ENCODE results near the gene C1QTNF4. TPM values are rescaled to one million over a fixed set of nuclear protein-coding genes. Genes with fewer than 3 reads are reported as not detected.
"Not testable (repeated sequence)": the region's sequence is repeated elsewhere in the genome, so short reads cannot be mapped to it uniquely, and the experiment has no call there.

The C1QTNF4 gene
- polyA plus RNA-seq, 3 donors = 0.84 TPM; not detected in 2

DNA sequence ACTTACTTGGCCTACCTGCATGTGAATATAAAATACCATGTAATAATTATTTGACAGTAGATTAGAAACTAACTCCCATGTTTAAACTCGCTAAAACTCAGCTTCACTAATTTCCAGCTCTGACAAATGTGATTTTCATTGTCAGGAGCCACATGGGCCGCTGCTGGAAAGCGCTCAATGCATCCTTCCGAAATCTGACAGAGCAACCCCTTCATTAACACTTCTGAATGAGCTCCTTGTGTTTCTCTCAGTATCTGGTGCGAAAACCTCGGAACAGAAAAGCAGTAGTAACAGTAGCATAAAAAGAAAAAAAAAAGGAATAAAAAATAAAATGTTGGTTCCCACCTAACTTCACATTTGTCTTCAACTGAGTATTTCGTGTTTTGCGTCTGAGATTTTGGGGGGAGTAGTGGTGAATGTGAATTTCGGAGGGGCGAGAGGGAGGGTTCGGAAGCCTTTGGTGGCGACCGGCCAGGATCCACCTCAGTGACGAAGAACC is 47.4 kb upstream of the C1QTNF4 start:
- H3K4me1 Mint-ChIP-seq = peaks cover 16% of the 10 kb centered on the region
- peaks cover 19 to 28% of the 10 kb centered on the region in 2 donors for H3K36me3 ChIP-seq (replicated peaks in 1 of 2; ENCODE audit: control insufficient read depth in 1 of 2, insufficient read depth in 2 of 2, low read length in 2 of 2)
- no peaks in the 10 kb centered on the region for H3K9me3 ChIP-seq (replicated peaks in 1 of 2; ENCODE audit: control insufficient read depth in 1 of 2, insufficient read depth in 1 of 2, low read length in 2 of 2)
- peaks cover 26 to 29% of the 10 kb centered on the region in 2 donors for H3K36me3 Mint-ChIP-seq
- intact Hi-C loops (cut with micrococcal nuclease) = loop anchor here (2.0 to 5.0 kb wide), 2 partner anchors 125 to 126 kb away; partner anchors contain the start of gene FNBP4 (in 2 of the 2)
- 0% methylated on average over 7 of the region's 14 CpGs for WGBS (ENCODE audit: insufficient coverage)
- peaks cover 14 to 22% of the 10 kb centered on the region in 2 donors for H3K4me1 ChIP-seq (ENCODE audit: control insufficient read depth in 1 of 2, insufficient read depth in 2 of 2, low read length in 2 of 2)
- peaks cover 0 to 3% (median 1%) of the 10 kb centered on the region in 3 donors for H3K27me3 Mint-ChIP-seq (ENCODE audit: low read depth in 3 of 3)
- peak overlapping the region; percentile 88 for H3K4me2 ChIP-seq (replicated peaks; ENCODE audit: extremely low read depth, low read length, poor library complexity, severe bottlenecking)
- peak overlapping the region; percentile 93 to 98 (median 97) for H3K27ac Mint-ChIP-seq
- peak overlapping the region; percentile 81 to 97 for H3K27ac ChIP-seq (ENCODE audit: low read depth in 1 of 2, low read length in 2 of 2)
- H3K4me3 ChIP-seq (replicated peaks in 1 of 3; ENCODE audit: low read depth in 2 of 3, low read length in 3 of 3) = peak overlapping the region; percentile 55 to 94 (median 78)
- no peaks in the 10 kb centered on the region for H3K27me3 ChIP-seq (ENCODE audit: control insufficient read depth in 2 of 2, insufficient read depth in 2 of 2, low read length in 2 of 2)
- H4K20me1 ChIP-seq (ENCODE audit: insufficient read depth, low read length) = no peaks in the 10 kb centered on the region
- H2AFZ ChIP-seq (ENCODE audit: insufficient read depth, low read depth, low read length, poor library complexity, severe bottlenecking) = peak overlapping the region; percentile 99
- no peaks in the 10 kb centered on the region for H3K9me3 Mint-ChIP-seq
- peak overlapping the region; percentile 81 to 97 for H3K4me3 Mint-ChIP-seq
- H3K9ac ChIP-seq (ENCODE audit: insufficient read depth, low read length, poor library complexity, severe bottlenecking) = peak overlapping the region; percentile 97
- peaks cover 36% of the 10 kb centered on the region for H3K79me2 ChIP-seq (ENCODE audit: insufficient read depth, low read length)
- no peak for DNase-seq
- TF ChIP-seq, protein P1, sequence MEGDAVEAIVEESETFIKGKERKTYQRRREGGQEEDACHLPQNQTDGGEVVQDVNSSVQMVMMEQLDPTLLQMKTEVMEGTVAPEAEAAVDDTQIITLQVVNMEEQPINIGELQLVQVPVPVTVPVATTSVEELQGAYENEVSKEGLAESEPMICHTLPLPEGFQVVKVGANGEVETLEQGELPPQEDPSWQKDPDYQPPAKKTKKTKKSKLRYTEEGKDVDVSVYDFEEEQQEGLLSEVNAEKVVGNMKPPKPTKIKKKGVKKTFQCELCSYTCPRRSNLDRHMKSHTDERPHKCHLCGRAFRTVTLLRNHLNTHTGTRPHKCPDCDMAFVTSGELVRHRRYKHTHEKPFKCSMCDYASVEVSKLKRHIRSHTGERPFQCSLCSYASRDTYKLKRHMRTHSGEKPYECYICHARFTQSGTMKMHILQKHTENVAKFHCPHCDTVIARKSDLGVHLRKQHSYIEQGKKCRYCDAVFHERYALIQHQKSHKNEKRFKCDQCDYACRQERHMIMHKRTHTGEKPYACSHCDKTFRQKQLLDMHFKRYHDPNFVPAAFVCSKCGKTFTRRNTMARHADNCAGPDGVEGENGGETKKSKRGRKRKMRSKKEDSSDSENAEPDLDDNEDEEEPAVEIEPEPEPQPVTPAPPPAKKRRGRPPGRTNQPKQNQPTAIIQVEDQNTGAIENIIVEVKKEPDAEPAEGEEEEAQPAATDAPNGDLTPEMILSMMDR (IDR thresholded peaks at IDR 0.05) = no peak

DNA sequence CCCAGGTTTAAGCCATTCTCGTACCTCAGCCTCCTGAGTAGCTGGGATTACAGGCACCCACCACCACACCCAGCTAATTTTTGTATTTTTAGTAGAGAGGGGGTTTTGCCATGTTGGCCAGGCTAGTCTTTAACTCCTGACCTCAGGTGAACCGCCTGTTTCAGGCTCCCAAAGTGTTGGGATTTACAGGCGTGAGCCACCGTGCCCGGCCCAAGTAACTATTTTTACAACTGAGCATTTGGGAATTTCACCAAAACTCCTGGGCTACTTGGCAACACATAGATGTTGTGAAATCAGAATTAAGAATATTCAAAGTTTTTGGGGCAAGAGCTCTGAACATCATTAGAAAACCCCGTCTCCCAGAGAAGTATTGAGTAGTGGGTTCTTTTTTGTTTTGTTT is 46.3 kb upstream of the C1QTNF4 start:
- Mint-ChIP-seq H3K4me1 (peaks cover 16% of the 10 kb centered on the region), H3K36me3 (peaks cover 31 to 40% of the 10 kb centered on the region in 2 donors), H3K27ac (peak overlapping the region in 1 of 7 donors; percentile 18)
- peaks cover 14 to 22% of the 10 kb centered on the region in 2 donors for H3K4me1 ChIP-seq (ENCODE audit: control insufficient read depth in 1 of 2, insufficient read depth in 2 of 2, low read length in 2 of 2)
- not testable (repeated sequence) for DNase-seq; H3K4me3 Mint-ChIP-seq; H3K9me3 ChIP-seq (replicated peaks in 1 of 2; ENCODE audit: control insufficient read depth in 1 of 2, insufficient read depth in 1 of 2, low read length in 2 of 2); H3K27me3 Mint-ChIP-seq (ENCODE audit: low read depth in 3 of 3); H3K9ac ChIP-seq (ENCODE audit: insufficient read depth, low read length, poor library complexity, severe bottlenecking); H3K9me3 Mint-ChIP-seq; H3K4me2 ChIP-seq (replicated peaks; ENCODE audit: extremely low read depth, low read length, poor library complexity, severe bottlenecking); H3K27me3 ChIP-seq (ENCODE audit: control insufficient read depth in 2 of 2, insufficient read depth in 2 of 2, low read length in 2 of 2); H3K4me3 ChIP-seq (replicated peaks in 1 of 3; ENCODE audit: low read depth in 2 of 3, low read length in 3 of 3); H2AFZ ChIP-seq (ENCODE audit: insufficient read depth, low read depth, low read length, poor library complexity, severe bottlenecking); H4K20me1 ChIP-seq (ENCODE audit: insufficient read depth, low read length); H3K27ac ChIP-seq (ENCODE audit: low read depth in 1 of 2, low read length in 2 of 2)
- peaks cover 27 to 38% of the 10 kb centered on the region in 2 donors for H3K36me3 ChIP-seq (replicated peaks in 1 of 2; ENCODE audit: control insufficient read depth in 1 of 2, insufficient read depth in 2 of 2, low read length in 2 of 2)
- intact Hi-C loops (cut with micrococcal nuclease) = loop anchor here in 1 of 2 donors (5.0 kb wide), 1 partner anchor 127 kb away; the partner anchor contains the start of gene FNBP4
- 98% methylated on average over 5 of the region's 6 CpGs for WGBS (ENCODE audit: insufficient coverage)
- peaks cover 36% of the 10 kb centered on the region for H3K79me2 ChIP-seq (ENCODE audit: insufficient read depth, low read length)

DNA sequence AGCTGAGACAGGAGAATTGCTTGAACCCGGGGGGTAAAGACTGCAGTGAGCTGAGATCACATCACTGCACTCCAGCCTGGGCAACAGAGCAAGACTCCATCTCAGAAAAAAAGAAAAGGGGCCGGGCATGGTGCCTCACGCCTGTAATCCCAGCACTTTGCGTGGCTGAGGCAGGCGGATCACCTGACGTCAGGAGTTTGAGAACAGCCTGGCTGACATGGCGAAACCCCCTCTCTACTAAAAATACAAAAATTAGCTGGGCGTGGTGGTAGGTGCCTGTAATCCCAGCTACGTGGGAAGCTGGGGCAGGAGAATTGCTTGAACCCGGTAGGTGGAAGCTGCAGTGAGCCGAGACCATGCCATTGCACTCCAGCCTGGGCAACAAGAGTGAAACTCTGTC is 42.1 kb upstream of the C1QTNF4 start:
- intact Hi-C loops (cut with micrococcal nuclease); H2AFZ ChIP-seq (ENCODE audit: insufficient read depth, low read depth, low read length, poor library complexity, severe bottlenecking); H3K27me3 ChIP-seq (ENCODE audit: control insufficient read depth in 2 of 2, insufficient read depth in 2 of 2, low read length in 2 of 2); H3K9me3 ChIP-seq (replicated peaks in 1 of 2; ENCODE audit: control insufficient read depth in 1 of 2, insufficient read depth in 1 of 2, low read length in 2 of 2); H4K20me1 ChIP-seq (ENCODE audit: insufficient read depth, low read length); H3K9ac ChIP-seq (ENCODE audit: insufficient read depth, low read length, poor library complexity, severe bottlenecking); H3K27ac ChIP-seq (ENCODE audit: low read depth in 1 of 2, low read length in 2 of 2); H3K4me1 Mint-ChIP-seq; H3K4me2 ChIP-seq (replicated peaks; ENCODE audit: extremely low read depth, low read length, poor library complexity, severe bottlenecking); H3K27me3 Mint-ChIP-seq (ENCODE audit: low read depth in 3 of 3); H3K4me1 ChIP-seq (ENCODE audit: control insufficient read depth in 1 of 2, insufficient read depth in 2 of 2, low read length in 2 of 2); H3K4me3 Mint-ChIP-seq; H3K9me3 Mint-ChIP-seq; DNase-seq; H3K4me3 ChIP-seq (replicated peaks in 1 of 3; ENCODE audit: low read depth in 2 of 3, low read length in 3 of 3): not testable (repeated sequence)
- Mint-ChIP-seq H3K36me3 (peaks cover 61 to 80% of the 10 kb centered on the region in 2 donors), H3K27ac (peak overlapping the region in 2 of 7 donors; percentile 46 to 75)
- WGBS (ENCODE audit: insufficient coverage) = 94% methylated on average over 3 of the region's 11 CpGs
- Histone ChIP-seq H3K79me2 (ENCODE audit: insufficient read depth, low read length) (peaks cover 26% of the 10 kb centered on the region), H3K36me3 (replicated peaks in 1 of 2; ENCODE audit: control insufficient read depth in 1 of 2, insufficient read depth in 2 of 2, low read length in 2 of 2) (peaks cover 54 to 77% of the 10 kb centered on the region in 2 donors)

Data from CD14-positive monocyte (primary cell).